Skin epidermis (tissue), 12 donors: Measurements from ENCODE around the gene SHC3.

Source experiments
- H3K27ac ChIP-seq, 21 experiments: fragments of 200-600 bp; sonication (generic) in 11 of 21; one replicate each; pipeline ENCODE4 v1.5.0; 2020; ENCODE audit warnings: mild to moderate bottlenecking in 3 of 21, inconsistent platforms in 2 of 21, moderate library complexity in 2 of 21
- H3K4me3 ChIP-seq, 7 experiments: fragments of 200-600 bp; sonication (generic) in 2 of 7; one replicate each; pipeline ENCODE4 v1.5.0; 2020; ENCODE audit warnings: inconsistent platforms in 2 of 7, mild to moderate bottlenecking in 2 of 7, moderate library complexity in 1 of 7

The SHC3 gene

GRCh38 chr9:89165880-89166279, 12.7 kb downstream of the SHC3 start:
- Histone ChIP-seq H3K4me3 (no peak overlapping the region), H3K27ac (no peak overlapping the region)

DNA sequence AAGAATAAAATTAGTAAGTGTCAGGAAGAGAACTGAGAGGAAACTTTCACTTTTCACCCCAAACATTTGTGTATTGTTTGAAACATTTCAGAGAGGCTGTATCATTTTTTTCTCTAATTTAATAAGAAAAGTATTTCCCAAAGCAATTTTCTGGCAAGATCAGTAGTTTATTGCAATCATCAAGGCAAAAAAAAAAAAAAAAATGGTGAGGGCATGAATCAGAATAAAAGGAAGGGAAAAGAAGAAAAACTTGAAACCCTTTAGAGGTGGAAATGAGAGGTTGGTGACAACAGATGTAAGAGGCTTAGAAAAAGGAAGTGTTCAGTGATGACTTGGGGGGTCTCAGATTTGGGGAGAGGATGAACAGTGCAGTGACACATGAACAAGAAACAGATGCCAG, 13.3 kb downstream of the SHC3 start:
- Histone ChIP-seq H3K4me3 (no peak overlapping the region), H3K27ac (no peak overlapping the region)

GRCh38 chr9:89161221-89161620, 17.4 kb downstream of the SHC3 start:
- no peak overlapping the region for H3K4me3 ChIP-seq
- H3K27ac ChIP-seq, result no peak overlapping the region

DNA sequence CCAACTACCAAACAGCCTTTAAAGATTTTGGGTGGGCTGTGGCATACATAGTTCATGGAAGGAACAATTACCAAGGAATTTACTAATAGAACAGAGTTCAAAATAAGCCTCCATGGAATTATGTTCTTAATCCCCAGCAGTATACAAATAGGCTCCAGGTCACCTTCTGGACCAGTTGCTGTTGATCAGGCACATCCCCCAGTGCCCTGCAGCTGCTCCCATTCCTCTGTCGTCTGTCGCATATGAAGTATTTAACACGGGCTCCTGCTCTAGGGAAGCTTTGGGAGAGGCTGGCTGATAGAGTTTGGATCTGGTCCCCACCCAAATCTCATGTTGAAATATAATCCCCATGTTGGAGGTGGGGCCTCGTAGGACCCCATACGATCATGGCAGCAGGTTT, 17.8 kb downstream of the SHC3 start:
- Histone ChIP-seq H3K4me3 (no peak overlapping the region), H3K27ac (no peak overlapping the region)

GRCh38 chr9:89154651-89155336, 23.8 kb downstream of the SHC3 start:
- Histone ChIP-seq H3K4me3 (no peak overlapping the region), H3K27ac (peak overlapping the region in 6 of 21 experiments; percentile 34 to 76 (median 66))

DNA sequence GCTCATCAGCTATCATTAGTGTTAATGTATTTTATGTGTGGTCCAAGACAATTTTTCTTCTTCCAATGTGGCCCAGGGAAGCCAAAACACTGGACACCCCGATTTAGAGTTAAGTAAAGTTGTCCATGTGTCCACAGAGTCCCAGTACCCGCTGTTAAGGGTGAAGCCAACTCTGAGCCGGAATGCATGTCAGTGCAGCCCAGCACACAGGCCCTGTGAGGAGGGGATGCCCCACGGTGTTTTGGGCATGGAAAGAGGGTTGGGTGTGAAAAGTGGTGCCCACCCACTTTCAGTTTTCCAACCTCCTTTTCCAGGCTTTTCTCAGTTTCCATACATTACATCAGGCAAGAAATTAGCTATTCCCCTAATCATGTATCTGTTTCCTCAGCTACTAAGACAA, 24.4 kb downstream of the SHC3 start:
- Histone ChIP-seq H3K27ac (peak overlapping the region in 4 of 21 experiments; percentile 30 to 76 (median 68)), H3K4me3 (no peak overlapping the region)

DNA sequence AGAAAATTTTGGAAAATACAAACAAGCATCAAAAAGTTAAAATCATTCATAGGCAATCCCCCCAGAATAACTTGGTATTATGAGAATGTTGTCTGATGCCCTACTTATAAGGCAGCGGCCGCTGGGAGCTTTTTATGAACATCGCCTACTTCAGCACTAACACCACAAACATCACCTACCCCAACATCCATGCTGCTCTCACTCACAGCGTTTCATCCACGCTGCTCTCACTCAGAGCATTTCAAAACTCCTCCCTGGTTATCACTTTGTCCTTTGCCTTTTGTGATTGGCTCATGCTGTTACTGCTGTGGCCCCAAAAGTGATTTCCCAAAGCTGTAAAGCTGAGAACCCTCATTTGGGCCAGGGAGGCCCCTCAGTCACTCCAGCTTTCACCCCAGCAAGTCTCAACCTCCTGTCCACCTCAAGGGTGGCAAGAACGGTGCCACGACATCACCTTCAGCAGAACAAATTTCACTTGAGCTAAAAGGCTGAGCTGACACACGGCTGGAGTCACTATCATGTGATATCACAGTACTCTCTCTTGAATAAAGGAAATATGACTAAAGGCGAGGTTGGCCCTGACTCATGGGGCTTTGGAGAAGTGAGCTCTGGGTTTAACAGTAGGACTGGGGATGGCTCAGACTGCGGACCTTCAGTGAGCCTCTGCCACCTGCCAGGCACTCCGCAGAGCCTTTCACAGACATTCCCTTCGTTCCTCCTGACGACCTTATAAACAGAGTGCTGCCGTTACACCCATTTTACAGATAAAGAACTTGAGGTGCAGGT, 25.2 kb downstream of the SHC3 start:
- Histone ChIP-seq H3K27ac (peak overlapping the region in 3 of 21 experiments; percentile 30 to 75 (median 60)), H3K4me3 (no peak overlapping the region)

DNA sequence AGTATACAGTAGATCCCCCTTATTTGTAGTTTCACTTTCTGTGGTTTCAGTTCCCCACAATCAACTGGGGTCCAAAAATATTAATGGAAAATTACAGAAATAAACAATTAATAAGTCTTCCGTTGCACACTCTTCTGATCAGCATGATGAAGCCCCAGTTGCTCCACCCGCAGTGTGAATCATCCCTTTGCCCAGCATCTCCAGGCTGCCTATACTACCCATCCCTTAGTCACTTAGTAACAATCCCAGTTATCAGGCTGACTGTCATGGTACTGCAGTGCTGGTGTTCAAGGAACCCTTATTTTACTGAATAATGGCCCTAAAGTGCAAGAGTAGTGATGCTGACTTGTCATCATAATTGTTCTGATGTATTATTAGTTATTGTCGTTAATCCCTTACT, 28.9 kb downstream of the SHC3 start:
- H3K4me3 ChIP-seq, result no peak overlapping the region
- no peak overlapping the region for H3K27ac ChIP-seq

DNA sequence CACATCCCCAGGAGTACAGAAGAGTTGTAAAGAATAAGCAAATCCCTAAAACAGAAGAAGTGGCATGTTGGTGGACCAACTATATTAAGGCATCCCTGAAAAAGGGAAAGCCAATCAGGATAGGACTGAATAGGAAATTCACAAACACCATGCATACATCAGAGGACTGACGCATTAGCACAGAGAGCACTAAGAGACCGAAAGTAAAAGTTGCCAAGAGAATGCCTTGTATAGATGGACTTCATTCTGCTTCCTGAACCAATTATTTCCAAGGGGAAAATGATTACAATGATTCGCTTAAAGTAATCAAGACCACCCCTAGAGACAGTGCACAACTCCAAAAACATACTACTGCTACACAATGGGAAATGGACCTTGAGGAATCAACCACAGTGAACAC, 33.5 kb downstream of the SHC3 start:
- no peak overlapping the region for H3K4me3 ChIP-seq

DNA sequence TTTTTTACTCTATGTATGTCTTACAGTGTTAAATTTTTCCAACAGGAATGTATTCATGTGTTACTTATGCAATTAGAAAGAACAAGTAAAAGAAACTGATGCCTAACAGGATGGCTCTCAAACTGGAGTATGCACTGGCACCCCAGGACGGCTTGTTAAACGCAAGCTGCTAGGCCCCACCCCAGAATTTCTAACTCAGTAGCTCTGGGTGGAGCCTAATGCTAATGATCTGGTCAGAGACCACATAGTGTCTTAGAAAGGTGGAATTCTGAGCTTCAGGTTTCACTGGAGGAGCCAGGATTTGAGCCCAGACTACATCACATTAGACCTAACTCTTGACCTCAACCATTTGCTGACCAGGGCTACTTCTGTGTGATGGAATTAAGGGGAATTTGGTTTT, 34.4 kb downstream of the SHC3 start:
- Histone ChIP-seq H3K4me3 (no peak overlapping the region), H3K27ac (no peak overlapping the region)

More for the DNA sequence above, 33.5 kb downstream of the SHC3 start:
- H3K27ac ChIP-seq, result no peak overlapping the region

DNA sequence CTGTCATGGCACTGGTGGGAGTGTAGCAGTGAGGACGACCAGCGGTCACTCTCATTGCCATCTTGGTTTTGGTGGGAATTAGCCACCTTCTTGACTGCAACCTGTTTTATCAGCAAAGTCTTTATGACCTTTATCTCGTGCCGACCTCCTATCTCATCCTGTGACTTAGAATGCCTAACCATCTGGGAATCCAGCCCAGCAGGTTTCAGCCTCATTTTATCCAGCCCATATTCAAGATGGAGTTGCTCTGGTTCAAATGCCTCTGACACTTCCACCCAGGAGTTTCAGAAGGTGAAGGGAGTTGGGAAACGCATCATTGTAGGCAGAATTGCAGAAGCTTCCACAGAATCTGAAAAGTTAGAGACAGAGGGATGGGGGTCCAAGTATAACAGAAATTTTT, 35.4 kb downstream of the SHC3 start:
- Histone ChIP-seq H3K4me3 (no peak overlapping the region), H3K27ac (no peak overlapping the region)

GRCh38 chr9:89139455-89139854, 39.2 kb downstream of the SHC3 start:
- Histone ChIP-seq H3K4me3 (no peak overlapping the region), H3K27ac (peak overlapping the region in 1 of 21 experiments; percentile 80)

DNA sequence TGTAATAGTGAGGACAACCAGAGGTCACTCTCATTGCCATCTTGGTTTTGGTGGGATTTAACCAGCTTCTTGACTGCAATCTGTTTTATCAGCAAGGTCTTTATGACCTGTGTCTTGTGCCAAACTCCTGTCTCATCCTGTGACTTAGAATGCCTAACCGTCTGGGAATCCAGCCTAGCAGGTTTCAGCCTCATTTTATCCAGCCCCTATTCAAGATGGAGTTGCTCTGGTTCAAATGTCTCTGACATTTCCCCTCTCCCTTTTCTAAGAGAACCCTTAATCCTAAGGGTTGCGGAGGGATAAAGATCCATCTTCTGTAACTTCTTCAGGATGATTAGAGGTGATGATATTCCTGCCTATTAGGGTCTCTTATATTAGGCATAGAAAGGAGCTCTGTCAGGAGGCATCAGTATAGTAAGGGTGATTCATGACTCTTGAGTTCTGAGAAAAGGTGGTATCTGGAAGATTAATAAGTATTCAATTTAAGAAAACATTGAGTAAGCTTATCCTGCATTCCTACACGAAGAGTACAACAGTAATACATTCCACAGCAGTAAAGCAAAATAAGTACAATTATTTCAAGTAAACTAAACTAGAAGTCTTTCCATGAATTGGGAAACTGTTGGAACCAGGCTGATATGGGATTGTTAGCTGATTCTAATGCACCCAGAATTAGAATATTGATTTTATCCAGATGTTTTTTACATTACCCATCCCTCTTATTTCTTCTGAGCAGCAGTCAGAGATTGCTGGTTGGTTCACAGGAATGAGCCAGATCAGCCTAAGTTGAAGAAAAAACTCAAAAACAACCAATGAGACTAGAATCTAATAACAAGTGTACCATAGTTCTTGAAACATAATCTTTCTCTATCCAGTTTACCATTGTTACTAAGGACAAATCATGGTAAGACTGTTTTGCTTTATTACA, 39.9 kb downstream of the SHC3 start:
- H3K27ac ChIP-seq, result peak overlapping the region in 16 of 21 experiments; percentile 2 to 80 (median 53)
- no peak overlapping the region for H3K4me3 ChIP-seq

DNA sequence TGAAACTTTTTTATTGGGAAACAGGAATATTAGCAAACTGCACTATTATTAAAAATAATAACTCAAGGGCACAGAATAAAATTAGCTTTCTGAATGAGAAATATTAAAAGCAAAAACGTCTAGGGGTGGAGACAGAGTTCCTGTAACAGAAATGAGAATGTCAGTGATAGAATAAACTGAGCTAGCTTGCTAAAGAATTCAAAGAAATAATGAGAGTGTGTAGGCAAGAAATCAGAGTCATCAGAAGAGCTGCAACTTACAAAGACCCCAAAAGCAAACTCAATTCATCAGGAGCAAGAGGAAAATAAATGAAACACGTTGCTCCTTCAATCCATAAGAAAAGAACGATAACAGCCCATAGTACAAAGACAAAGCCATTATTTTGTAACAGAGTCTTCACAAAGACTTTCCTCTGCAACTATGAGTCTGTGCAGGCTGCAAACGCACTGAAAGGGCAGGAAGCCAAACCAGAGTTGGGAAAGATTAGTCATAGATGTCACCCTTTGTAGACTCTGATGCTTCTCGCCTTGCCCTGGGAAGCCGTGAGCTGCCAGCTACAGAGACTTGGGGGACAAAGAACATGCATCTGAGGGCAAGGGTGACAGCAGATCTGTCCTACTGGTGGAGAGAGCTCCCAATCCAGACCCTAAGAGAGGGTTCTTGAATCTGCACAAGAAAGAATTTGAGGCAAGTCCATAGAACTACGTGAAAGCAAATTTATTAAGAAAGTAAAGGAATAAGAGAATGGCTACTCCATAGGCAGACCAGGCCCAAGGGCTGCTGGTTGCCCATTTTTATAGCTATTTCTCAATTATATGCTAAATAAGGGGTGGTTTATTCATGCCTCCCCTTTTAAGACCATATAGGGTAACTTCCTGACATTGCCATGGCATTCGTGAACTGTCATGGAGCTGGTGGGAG, 40.8 kb downstream of the SHC3 start:
- Histone ChIP-seq H3K27ac (peak overlapping the region in 15 of 21 experiments; percentile 2 to 80 (median 54)), H3K4me3 (no peak overlapping the region)

DNA sequence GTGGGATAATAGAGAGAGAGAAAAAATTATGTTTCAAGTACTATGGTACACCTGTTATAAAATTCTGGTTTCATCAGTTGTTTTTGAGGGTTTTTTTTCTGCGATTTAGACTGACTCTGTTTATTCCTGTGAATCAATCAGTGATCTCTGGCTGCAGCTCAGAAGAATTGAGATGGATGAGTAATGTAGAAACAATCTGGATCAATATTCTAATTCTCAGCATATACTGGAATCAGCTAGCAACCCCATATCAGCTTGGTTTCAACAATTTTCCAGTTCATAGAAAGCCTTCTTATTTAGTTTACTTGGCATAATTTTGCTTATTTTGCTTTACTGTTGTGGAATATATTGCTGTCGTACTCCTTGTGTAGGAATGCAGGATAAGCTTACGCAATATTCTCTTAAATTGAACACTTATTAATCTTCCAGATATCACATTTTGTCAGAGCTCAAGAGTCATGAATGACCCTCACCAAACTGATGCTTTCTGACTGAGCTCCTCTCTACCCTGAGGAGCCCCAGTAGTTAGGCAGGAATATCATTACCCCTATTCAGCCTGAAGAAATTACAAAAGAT, 42.9 kb downstream of the SHC3 start:
- Histone ChIP-seq H3K27ac (no peak overlapping the region), H3K4me3 (no peak overlapping the region)

DNA sequence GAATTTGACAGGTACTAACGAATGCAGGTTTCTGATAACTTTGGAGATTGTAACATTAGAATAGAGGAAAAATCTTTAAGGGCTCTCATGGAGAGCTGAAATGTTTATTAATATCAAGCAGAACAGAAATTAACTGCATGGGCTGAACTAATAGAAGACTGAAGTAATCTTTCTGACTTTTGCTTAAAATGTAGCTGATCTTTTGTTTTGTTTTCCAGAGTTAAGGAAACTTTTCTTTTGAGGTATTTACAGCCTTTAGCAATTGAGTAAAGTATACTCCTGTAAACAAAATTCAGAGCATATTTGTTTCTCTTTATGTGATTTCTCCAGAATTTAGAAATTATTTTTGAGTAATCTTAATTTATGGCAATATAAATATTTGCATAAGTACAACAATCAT, 43.9 kb downstream of the SHC3 start:
- Histone ChIP-seq H3K4me3 (no peak overlapping the region), H3K27ac (no peak overlapping the region)

- Histone ChIP-seq H3K27ac (no peak overlapping the region), H3K4me3 (no peak overlapping the region)
Measured at GRCh38 chr9:89122949-89123348, 55.7 kb downstream of the SHC3 start.

GRCh38 chr9:89120704-89121103, 57.9 kb downstream of the SHC3 start:
- Histone ChIP-seq H3K27ac (no peak overlapping the region), H3K4me3 (no peak overlapping the region)

DNA sequence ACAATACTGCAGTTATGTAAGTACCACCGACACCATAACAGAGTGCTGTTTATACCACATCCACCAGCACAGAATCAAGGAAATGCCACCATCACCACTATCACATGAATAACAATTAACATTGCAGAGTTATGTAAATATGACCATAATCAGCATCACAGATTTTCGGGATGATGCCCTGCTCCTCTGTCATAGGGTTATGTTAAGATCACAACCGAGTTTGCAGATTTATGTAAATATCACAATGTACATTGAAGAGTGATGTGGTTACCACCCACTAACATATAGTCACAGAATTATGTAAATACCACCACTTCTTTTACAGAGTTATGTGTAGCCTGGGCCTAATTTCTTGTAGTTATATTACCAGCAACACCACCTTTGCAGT, 61.8 kb downstream of the SHC3 start:
- no peak overlapping the region for H3K27ac ChIP-seq

More for the DNA sequence above, 61.8 kb downstream of the SHC3 start:
- no peak overlapping the region for H3K4me3 ChIP-seq
